ENCODE data around the gene MED13L. TPM values are rescaled to one million over a fixed set of nuclear protein-coding genes. Genes with fewer than 3 reads are reported as not detected.

The MED13L gene
- polyA plus RNA-seq, 1 donor from 2014 or later = 10.7 TPM

DNA sequence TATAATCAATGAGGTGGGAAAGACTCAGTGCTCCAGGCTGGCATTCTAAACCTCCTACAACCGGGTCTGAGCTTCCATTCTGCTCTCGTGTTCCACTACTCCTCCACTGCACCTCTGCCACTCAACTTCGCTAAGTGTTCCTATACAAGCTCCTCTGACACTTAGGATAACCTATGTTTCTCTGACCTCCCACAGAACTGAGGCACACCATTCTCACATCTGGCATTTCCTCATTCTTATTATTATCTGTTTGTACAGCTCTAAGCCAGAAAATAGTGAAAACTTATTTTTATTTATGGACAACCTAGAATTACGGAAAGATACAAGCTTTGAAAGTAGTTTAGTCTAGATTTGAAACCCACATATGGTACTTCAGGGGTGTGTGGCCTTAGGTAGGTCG is 127.0 kb downstream of the MED13L start:
- Mint-ChIP-seq H3K27ac (peak overlapping the region in 2 of 3 donors; percentile 19 to 59), H3K4me3 (peak overlapping the region in 1 of 4 donors; percentile 57), H3K36me3 (peaks cover 3% of the 10 kb centered on the region), H3K27me3 (no peaks in the 10 kb centered on the region), H3K9me3 (no peaks in the 10 kb centered on the region), H3K4me1 (peaks cover 36 to 50% (median 44%) of the 10 kb centered on the region in 3 donors)

DNA sequence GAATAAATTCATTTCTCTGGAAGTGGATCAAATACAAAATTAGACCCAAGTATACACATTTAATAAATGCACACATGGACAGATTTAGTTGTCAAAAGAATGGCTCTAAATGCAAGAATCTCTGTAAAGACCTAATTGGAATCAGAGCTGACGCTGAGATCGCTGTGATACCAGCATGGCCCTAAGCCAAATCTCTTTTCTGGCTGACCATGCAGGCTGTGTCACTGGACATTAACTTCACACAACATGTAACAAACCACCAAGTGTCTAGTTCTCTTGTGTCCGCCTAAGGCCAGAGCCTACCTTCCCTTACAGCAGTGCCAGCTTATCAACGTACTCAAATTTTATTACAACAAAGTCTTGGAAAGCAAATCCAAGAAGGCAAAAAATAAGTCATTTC is 127.5 kb downstream of the MED13L start:
- H3K27ac Mint-ChIP-seq = peak overlapping the region in 1 of 3 donors; percentile 59
- no peaks in the 10 kb centered on the region for H3K27me3 Mint-ChIP-seq
- no peaks in the 10 kb centered on the region for H3K9me3 Mint-ChIP-seq
- H3K36me3 Mint-ChIP-seq = peaks cover 3% of the 10 kb centered on the region
- no peak overlapping the region for H3K4me3 Mint-ChIP-seq
- peaks cover 39 to 52% (median 44%) of the 10 kb centered on the region in 3 donors for H3K4me1 Mint-ChIP-seq

DNA sequence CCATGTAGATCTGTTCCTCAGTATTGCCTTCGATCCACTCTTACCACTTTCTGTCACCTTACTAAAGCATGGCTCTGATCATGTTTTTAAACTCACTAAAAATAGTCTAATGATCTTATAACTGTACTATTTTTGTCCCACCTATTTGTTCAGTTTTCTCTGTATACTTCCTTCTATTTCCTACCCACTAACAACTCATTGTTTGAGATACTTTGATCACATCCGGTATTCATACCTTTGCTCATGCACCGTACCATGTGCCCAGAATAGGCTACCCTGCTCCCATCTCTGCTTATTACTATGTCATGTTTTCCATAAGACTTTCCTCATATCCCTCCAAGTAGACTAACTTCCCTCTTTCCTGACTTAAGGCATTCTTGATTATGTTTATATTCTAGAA is 128.6 kb downstream of the MED13L start:
- no peaks in the 10 kb centered on the region for H3K27me3 Mint-ChIP-seq
- H3K9me3 Mint-ChIP-seq = no peaks in the 10 kb centered on the region
- peaks cover 46 to 59% (median 50%) of the 10 kb centered on the region in 3 donors for H3K4me1 Mint-ChIP-seq
- H3K27ac Mint-ChIP-seq = no peak overlapping the region
- peak overlapping the region in 2 of 4 donors; percentile 3 to 46 for H3K4me3 Mint-ChIP-seq
- peaks cover 3% of the 10 kb centered on the region for H3K36me3 Mint-ChIP-seq

DNA sequence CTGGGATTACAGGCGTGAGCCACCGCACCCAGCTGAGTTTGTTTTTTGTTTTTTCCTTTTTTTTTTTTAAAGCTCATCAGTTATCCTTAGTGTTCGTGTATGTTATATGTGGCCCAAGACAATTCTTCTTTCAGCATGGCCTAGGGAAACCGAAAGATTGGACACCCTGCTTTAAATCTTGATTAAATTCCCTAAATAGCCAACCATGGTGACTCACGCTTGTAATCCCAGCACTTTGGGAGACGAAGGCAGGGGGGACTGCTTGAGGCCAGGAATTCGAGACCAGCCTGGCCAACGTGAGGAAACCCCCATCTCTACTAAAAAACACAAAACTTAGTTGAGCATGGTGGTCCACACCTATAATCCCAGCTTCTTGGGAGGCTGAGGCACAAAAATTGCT is 131.1 kb downstream of the MED13L start:
- Mint-ChIP-seq H3K4me3 (no peak overlapping the region), H3K27ac (peak overlapping the region in 1 of 3 donors; percentile 32), H3K4me1 (peaks cover 46 to 59% (median 53%) of the 10 kb centered on the region in 3 donors), H3K9me3 (no peaks in the 10 kb centered on the region), H3K27me3 (no peaks in the 10 kb centered on the region), H3K36me3 (peaks cover 1% of the 10 kb centered on the region)

DNA sequence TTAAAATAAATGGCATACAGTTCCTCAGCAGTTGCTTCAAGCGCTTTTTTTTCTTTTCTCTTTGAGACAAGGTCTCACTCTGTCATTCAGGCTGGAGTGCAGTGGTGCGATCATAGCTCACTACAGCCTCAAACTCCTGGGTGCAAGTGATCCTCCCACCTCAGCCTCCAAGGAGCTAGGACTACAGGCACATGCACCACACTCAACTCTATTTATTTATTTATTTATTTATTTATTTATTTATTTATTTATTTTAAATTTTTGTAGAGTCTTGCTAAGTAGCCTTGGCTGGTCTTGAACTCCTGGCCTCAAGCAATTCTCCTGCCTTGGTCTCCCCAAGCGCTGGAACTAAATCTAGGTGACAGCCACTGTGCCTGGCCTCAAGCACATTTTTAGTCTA is 132.0 kb downstream of the MED13L start:
- Mint-ChIP-seq H3K27me3 (no peaks in the 10 kb centered on the region), H3K27ac (no peak overlapping the region), H3K36me3 (peaks cover 1% of the 10 kb centered on the region), H3K9me3 (no peaks in the 10 kb centered on the region), H3K4me3 (peak overlapping the region in 1 of 4 donors; percentile 24), H3K4me1 (peaks cover 40 to 54% (median 45%) of the 10 kb centered on the region in 3 donors)

DNA sequence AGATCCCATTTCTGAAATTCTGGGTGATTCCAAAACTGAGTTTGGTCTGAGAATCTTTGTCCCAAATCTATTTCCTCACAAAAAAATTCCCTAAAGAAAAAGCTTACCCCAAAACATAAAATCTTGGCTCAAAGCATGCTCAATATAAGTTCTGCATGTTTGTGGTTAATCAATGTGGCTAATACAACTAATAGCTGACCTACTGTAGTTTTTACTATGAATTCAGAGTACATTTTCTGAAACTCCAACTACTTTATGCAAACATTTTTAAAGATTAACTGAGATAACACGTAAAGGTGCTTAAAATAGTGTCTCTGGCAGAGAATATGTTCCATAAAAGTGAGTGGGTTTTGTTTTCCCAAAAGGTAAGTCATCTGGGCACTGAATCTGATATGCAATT is 133.1 kb downstream of the MED13L start:
- Mint-ChIP-seq H3K4me1 (peaks cover 36 to 51% (median 46%) of the 10 kb centered on the region in 3 donors), H3K27ac (no peak overlapping the region), H3K9me3 (no peaks in the 10 kb centered on the region), H3K4me3 (peak overlapping the region in 1 of 4 donors; percentile 32), H3K36me3 (peaks cover 1% of the 10 kb centered on the region), H3K27me3 (no peaks in the 10 kb centered on the region)

DNA sequence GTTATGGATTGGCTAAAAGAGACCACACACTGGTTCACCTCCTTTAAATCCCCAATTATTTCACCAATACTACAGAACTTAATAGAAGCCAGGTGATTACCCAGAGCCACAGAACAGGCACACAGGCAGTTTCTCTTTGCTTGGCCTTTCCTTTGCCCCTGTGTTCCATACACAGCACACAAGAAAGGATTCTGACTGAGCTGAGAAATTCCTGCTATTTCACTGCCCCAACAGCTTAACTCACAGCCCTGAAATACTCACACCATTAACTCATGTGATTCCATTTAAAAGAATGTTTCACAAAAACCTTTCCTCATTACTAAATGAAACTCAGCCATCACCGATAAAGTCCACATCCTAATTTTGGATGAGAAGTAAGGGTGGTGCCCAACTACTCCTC is 133.6 kb downstream of the MED13L start:
- peak overlapping the region in 3 of 4 donors; percentile 1 to 74 (median 32) for H3K4me3 Mint-ChIP-seq
- H3K4me1 Mint-ChIP-seq = peaks cover 37 to 48% (median 44%) of the 10 kb centered on the region in 3 donors
- peaks cover 1% of the 10 kb centered on the region for H3K36me3 Mint-ChIP-seq
- no peaks in the 10 kb centered on the region for H3K27me3 Mint-ChIP-seq
- peak overlapping the region in 1 of 3 donors; percentile 6 for H3K27ac Mint-ChIP-seq
- no peaks in the 10 kb centered on the region for H3K9me3 Mint-ChIP-seq

DNA sequence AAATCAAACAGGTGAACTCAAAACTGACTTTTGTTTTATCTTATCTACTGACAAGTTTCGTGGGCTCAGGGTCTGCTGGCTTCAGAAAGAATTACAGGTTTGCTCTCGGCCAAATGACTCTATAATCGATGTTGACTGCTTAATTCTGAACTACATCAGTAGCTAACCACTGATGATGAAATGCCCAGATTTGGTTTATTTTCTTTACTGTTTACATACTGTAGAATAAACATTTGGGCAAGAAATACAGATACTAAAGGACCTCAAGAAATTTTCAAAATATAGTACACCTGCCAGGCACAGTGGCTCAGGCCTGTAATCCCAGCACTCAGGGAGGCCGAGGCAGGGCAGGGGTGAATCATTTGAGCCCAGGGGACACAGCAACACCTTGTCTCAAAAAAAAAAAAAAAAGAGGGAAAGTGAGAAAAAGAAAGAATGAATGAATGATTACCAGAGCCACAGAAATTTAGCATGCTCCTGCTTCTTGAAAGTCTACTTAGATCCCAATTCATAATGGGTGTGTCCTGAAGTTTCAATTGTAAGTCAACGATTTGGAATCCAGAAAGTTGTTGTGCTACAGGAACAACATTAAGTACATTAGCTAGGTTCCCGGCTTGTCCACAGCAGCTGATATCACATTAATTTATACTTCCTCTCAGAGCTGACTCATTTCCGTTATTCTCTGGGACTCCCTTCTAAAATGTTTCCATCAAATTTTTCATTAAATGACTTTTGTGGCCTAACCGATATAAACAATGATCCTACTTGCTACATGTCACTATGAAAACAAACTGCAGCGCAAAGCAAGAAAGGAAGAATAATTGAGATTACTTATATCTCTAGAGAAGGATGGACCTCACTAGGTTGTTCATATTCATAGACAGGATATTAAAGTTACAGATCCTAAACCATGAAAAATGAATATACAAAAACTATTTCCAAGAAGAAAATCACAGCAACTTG is 134.3 kb downstream of the MED13L start:
- peaks cover 37 to 48% (median 45%) of the 10 kb centered on the region in 3 donors for H3K4me1 Mint-ChIP-seq
- peak overlapping the region in 3 of 4 donors; percentile 1 to 74 (median 60) for H3K4me3 Mint-ChIP-seq
- no peaks in the 10 kb centered on the region for H3K27me3 Mint-ChIP-seq
- H3K9me3 Mint-ChIP-seq = no peaks in the 10 kb centered on the region
- H3K27ac Mint-ChIP-seq = peak overlapping the region in 1 of 3 donors; percentile 6
- H3K36me3 Mint-ChIP-seq = peaks cover 1% of the 10 kb centered on the region

DNA sequence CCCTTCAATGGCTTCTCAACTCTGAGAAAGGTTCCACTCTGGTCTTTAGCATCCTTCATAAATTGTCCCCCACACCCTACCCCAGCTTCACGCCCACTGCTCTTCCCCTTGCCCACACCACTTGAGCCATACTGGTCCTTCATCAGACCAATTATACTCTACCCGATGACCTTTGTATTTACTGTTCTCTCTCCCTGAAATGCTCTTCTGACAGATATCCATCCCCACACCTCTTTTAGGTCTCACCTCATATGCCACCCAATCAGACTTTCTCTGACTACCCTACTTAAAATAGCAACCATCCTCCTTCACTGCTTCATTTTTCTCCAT is 135.7 kb downstream of the MED13L start:
- Mint-ChIP-seq H3K9me3 (no peaks in the 10 kb centered on the region), H3K27me3 (no peaks in the 10 kb centered on the region), H3K4me3 (no peak overlapping the region), H3K27ac (peak overlapping the region in 1 of 3 donors; percentile 81), H3K36me3 (peaks cover 1% of the 10 kb centered on the region), H3K4me1 (peaks cover 43 to 56% (median 51%) of the 10 kb centered on the region in 3 donors)

DNA sequence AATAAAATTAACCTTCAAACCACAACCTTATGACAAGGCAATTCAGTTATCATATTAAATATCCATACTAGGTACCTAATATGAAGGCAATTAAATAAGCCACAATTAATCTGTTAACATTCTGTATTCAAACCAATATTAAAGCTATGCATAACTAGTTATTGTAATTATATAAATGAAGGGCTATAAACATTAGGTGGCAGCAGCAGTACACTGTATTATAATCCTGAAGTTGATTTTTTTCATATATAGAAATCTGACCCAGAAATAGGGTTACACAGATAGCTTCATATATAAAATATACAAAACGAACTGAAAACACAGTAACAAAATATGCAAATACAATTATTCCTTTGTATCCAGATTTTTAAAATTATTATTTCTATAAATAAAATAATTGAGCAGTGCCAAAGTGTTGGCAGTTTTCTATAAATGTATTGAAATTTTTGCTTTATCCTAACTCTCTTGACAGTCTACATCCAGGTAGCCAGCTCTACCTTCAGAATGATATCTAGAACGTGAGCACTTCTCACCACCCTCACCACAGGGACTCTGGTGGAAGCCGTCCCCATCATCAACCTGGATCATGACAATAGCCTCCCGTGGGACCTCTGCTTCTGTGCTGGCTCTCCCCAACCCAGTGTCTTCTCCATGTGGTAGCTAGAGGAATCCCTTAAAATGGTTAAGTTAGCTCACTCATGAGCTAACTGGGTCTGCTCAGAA is 136.2 kb downstream of the MED13L start:
- Mint-ChIP-seq H3K36me3 (peaks cover 1% of the 10 kb centered on the region), H3K4me1 (peaks cover 45 to 58% (median 52%) of the 10 kb centered on the region in 3 donors), H3K27ac (no peak overlapping the region), H3K9me3 (no peaks in the 10 kb centered on the region), H3K27me3 (no peaks in the 10 kb centered on the region), H3K4me3 (no peak overlapping the region)

DNA sequence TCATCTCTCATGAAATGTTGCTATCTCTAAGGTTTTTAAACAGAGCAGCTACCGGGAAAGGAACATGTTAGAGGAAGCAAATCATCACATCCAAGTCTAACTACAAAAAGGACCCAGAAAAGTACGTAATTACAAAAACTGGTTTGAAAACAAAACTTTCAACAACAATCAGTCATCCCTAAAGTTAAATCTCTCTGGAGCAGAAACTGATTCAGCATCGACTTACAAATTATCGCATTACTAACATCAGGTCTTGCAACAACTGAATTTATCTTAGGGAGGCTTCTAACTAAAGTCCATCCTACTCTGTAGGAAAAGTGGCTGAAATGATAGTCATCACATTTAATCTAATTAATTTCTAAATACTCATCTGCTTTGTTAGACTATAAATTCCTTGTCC is 137.0 kb downstream of the MED13L start:
- Mint-ChIP-seq H3K36me3 (no peaks in the 10 kb centered on the region), H3K27me3 (no peaks in the 10 kb centered on the region), H3K27ac (no peak overlapping the region), H3K4me1 (peaks cover 47 to 62% (median 58%) of the 10 kb centered on the region in 3 donors), H3K4me3 (no peak overlapping the region), H3K9me3 (no peaks in the 10 kb centered on the region)

DNA sequence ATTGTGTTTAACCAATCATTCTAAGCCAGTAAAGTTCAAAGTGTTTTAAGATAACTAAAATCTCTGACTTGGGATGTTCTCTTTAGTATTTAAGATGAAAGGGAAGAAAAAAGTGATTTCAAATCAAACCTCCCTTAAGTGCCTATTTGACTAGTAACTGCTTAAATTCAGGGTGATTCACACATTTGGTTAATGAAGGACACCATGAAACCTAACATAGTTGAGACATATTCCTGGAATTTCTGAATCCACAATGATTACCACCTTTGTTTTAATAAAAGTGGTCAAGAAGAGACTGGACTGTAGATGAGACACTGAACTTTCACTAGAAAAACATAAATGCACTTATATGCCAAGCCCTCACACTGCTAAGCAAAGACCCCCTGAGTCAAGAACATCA is 138.7 kb downstream of the MED13L start:
- H3K27ac Mint-ChIP-seq = no peak overlapping the region

DNA sequence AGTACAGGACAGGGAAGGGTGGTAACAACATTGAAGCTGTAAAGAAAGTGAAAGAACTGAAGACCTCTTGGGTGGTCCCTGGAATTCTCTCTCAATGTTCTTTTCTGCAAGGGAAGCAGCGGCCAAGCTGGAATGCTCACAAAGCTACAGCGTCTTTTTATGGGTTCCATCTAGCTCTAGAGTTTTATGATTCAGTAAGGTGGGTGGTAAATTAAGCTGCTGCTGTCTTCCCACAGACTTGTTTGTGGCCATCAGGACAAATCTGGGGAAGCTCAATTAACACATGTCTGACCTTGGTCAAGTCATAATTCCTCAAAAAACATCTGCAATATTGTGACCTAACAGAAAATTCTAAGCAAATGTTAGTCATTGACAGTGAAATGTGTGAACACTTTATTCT is 139.1 kb downstream of the MED13L start:
- Mint-ChIP-seq H3K9me3 (no peaks in the 10 kb centered on the region), H3K36me3 (no peaks in the 10 kb centered on the region), H3K4me1 (peaks cover 36 to 61% (median 58%) of the 10 kb centered on the region in 3 donors), H3K4me3 (no peak overlapping the region), H3K27ac (no peak overlapping the region), H3K27me3 (no peaks in the 10 kb centered on the region)

More for the DNA sequence above, 138.7 kb downstream of the MED13L start:
- Mint-ChIP-seq H3K4me3 (no peak overlapping the region), H3K4me1 (peaks cover 36 to 61% (median 58%) of the 10 kb centered on the region in 3 donors), H3K9me3 (no peaks in the 10 kb centered on the region), H3K36me3 (no peaks in the 10 kb centered on the region), H3K27me3 (no peaks in the 10 kb centered on the region)

DNA sequence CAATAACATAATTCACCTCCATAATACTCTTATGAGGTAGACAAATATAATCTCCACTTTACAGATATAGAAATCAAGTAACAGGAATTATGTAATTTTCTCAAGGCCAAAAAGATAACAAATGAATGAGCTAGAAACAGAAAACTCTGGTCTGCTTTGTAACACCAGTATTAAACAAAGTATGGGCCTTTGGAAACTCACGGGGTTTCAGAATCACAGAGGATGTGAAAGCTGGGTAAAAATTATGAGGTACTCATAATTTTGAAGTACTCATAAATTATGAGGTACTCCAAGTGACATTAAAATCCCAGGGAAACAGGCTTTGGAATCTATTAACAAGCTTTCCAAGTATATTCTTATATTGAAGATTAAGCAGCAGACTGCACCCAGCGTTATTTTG is 140.2 kb downstream of the MED13L start:
- Mint-ChIP-seq H3K4me1 (peaks cover 36 to 61% (median 57%) of the 10 kb centered on the region in 3 donors), H3K27ac (no peak overlapping the region), H3K36me3 (no peaks in the 10 kb centered on the region), H3K9me3 (no peaks in the 10 kb centered on the region), H3K4me3 (no peak overlapping the region), H3K27me3 (no peaks in the 10 kb centered on the region)

DNA sequence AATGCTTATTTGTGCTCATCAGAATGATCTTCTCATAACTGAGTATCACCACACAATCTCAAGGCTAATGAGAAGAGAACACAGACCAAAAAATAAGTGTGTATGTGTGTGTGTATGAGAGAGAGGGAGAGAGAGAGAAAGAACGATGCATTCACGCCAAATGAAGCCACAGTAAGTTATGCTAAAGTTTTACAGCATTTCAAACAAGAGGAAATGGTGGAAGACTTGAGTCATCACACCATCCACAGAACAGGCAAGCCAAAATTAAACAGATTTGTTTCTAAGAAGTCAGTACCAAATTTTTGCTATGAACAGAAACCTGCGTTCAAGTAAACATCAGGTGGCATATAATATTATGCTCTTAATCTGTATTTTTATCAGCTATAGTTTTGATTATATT is 141.2 kb downstream of the MED13L start:
- Mint-ChIP-seq H3K27me3 (no peaks in the 10 kb centered on the region), H3K36me3 (no peaks in the 10 kb centered on the region), H3K4me1 (peaks cover 31 to 55% (median 51%) of the 10 kb centered on the region in 3 donors), H3K4me3 (no peak overlapping the region), H3K9me3 (no peaks in the 10 kb centered on the region), H3K27ac (no peak overlapping the region)

Data from IgD-negative memory B cell (primary cell).